C4-2B (cell line): ENCODE measurements around the gene CAST.

ENCODE experiments used
- H3K27ac ChIP-seq: fragments of 450-650 bp; 2 replicates; pipeline ENCODE4 v1.5.1; 2017
- CTCF ChIP-seq: fragments of 450-650 bp; conservative IDR thresholded peaks from 2 replicates; pipeline ENCODE4 v1.5.1; 2017; ENCODE audit warnings: mild to moderate bottlenecking
- ZFX ChIP-seq: fragments of 450-650 bp; IDR thresholded peaks from 2 replicates; pipeline ENCODE4 v1.6.1; 2017

Gene CAST

GRCh38 chr5:96652769-96653454 is 9.3 kb upstream of the CAST start:
- TF ChIP-seq CTCF (no peak), ZFX (no peak)
- H3K27ac ChIP-seq: no peak overlapping the region

GRCh38 chr5:96654209-96654608 is 8.0 kb upstream of the CAST start:
- H3K27ac ChIP-seq: no peak overlapping the region
- TF ChIP-seq CTCF: no peak
- no peak for TF ChIP-seq ZFX

- no peak for TF ChIP-seq CTCF
- no peak for TF ChIP-seq ZFX
- H3K27ac ChIP-seq: no peak overlapping the region
Measured at GRCh38 chr5:96655085-96655484, 7.1 kb upstream of the CAST start.

- H3K27ac ChIP-seq: no peak overlapping the region
- no peak for TF ChIP-seq CTCF
Measured at GRCh38 chr5:96655506-96655905, 6.7 kb upstream of the CAST start.

- TF ChIP-seq CTCF: no peak
- TF ChIP-seq ZFX: no peak
- no peak overlapping the region for H3K27ac ChIP-seq
Measured at GRCh38 chr5:96657068-96657467, 5.1 kb upstream of the CAST start.

- TF ChIP-seq ZFX (no peak), CTCF (no peak)
- no peak overlapping the region for H3K27ac ChIP-seq
Measured at GRCh38 chr5:96658272-96658671, 3.9 kb upstream of the CAST start.

GRCh38 chr5:96659170-96659569 is 3.0 kb upstream of the CAST start:
- no peak overlapping the region for H3K27ac ChIP-seq
- no peak for TF ChIP-seq ZFX
- no peak for TF ChIP-seq CTCF
